Progenitor cell of endocrine pancreas (in vitro differentiated cells): ENCODE data around the gene PAPPA. TPM values are rescaled to one million over a fixed set of nuclear protein-coding genes. Genes with fewer than 3 reads are reported as not detected.

ENCODE experiments used
- DNase-seq: peaks from one replicate; pipeline ENCODE4 v3.0.0; 2021; ENCODE audit warnings: low spot score; ENCODE audit not compliant: unreplicated experiment
- H3K27ac Mint-ChIP-seq: 2 replicates; pipeline ENCODE4 v1.8.0; 2021; ENCODE audit warnings: mild to moderate bottlenecking, moderate library complexity, mixed read lengths
- H3K27me3 Mint-ChIP-seq: 2 replicates; pipeline ENCODE4 v1.8.0; 2021; ENCODE audit warnings: mixed read lengths
- H3K36me3 Mint-ChIP-seq: 2 replicates; pipeline ENCODE4 v1.8.0; 2022; ENCODE audit warnings: mixed read lengths; ENCODE audit not compliant: insufficient read depth
- H3K4me1 Mint-ChIP-seq: 2 replicates; pipeline ENCODE4 v1.8.0; 2021; ENCODE audit warnings: low read depth, mixed read lengths
- H3K4me3 Mint-ChIP-seq: 2 replicates; pipeline ENCODE4 v1.8.0; 2021; ENCODE audit warnings: low read depth, mild to moderate bottlenecking, moderate library complexity, mixed read lengths
- H3K9me3 Mint-ChIP-seq: 2 replicates; pipeline ENCODE4 v1.8.0; 2021; ENCODE audit warnings: low read depth, mixed read lengths
- CTCF ChIP-seq: fragments of 200-600 bp; sonication (generic); IDR thresholded peaks from one replicate; pipeline ENCODE4 v1.5.0; 2021; ENCODE audit warnings: antibody characterized with exemption, mild to moderate bottlenecking; ENCODE audit not compliant: unreplicated experiment
- total RNA-seq: library from RNA; stranded (reverse); gene quantifications from 2 replicates; pipeline ENCODE4 v1.2.1, GENCODE V29; 2021

Gene PAPPA
- total RNA-seq, 1 donor from 2014 or later: 0.36 TPM

- Mint-ChIP-seq H3K9me3 (no peaks in the 10 kb centered on the region), H3K27me3 (peaks cover 20% of the 10 kb centered on the region), H3K27ac (no peak overlapping the region), H3K4me1 (peaks cover 3% of the 10 kb centered on the region), H3K4me3 (no peak overlapping the region), H3K36me3 (no peaks in the 10 kb centered on the region)
- no peak for TF ChIP-seq CTCF
- no peak for DNase-seq
Measured at GRCh38 chr9:116233160-116233530, 79.6 kb downstream of the PAPPA start.

- Mint-ChIP-seq H3K36me3 (no peaks in the 10 kb centered on the region), H3K4me3 (no peak overlapping the region), H3K27me3 (peaks cover 17% of the 10 kb centered on the region), H3K9me3 (no peaks in the 10 kb centered on the region), H3K4me1 (peaks cover 10% of the 10 kb centered on the region), H3K27ac (no peak overlapping the region)
- no peak for TF ChIP-seq CTCF
- no peak for DNase-seq
Measured at GRCh38 chr9:116234081-116234480, 80.5 kb downstream of the PAPPA start.

GRCh38 chr9:116236979-116237378, 83.4 kb downstream of the PAPPA start:
- H3K4me3 Mint-ChIP-seq: no peak overlapping the region
- DNase-seq: no peak
- H3K27me3 Mint-ChIP-seq: peaks cover 9% of the 10 kb centered on the region
- no peaks in the 10 kb centered on the region for H3K9me3 Mint-ChIP-seq
- peaks cover 10% of the 10 kb centered on the region for H3K4me1 Mint-ChIP-seq
- H3K36me3 Mint-ChIP-seq: no peaks in the 10 kb centered on the region
- no peak overlapping the region for H3K27ac Mint-ChIP-seq
- no peak for TF ChIP-seq CTCF

- TF ChIP-seq CTCF: no peak
- H3K36me3 Mint-ChIP-seq: no peaks in the 10 kb centered on the region
- H3K4me3 Mint-ChIP-seq: no peak overlapping the region
- no peaks in the 10 kb centered on the region for H3K9me3 Mint-ChIP-seq
- no peak for DNase-seq
- H3K27me3 Mint-ChIP-seq: peaks cover 11% of the 10 kb centered on the region
- H3K4me1 Mint-ChIP-seq: peaks cover 10% of the 10 kb centered on the region
- H3K27ac Mint-ChIP-seq: no peak overlapping the region
Measured at GRCh38 chr9:116237456-116237855, 83.9 kb downstream of the PAPPA start.

- no peak for DNase-seq
Measured at GRCh38 chr9:116238225-116238624, 84.6 kb downstream of the PAPPA start.

More at GRCh38 chr9:116238225-116238624, 84.6 kb downstream of the PAPPA start:
- Mint-ChIP-seq H3K36me3 (no peaks in the 10 kb centered on the region), H3K4me3 (no peak overlapping the region), H3K4me1 (peaks cover 10% of the 10 kb centered on the region), H3K9me3 (no peaks in the 10 kb centered on the region), H3K27ac (no peak overlapping the region), H3K27me3 (peaks cover 9% of the 10 kb centered on the region)
- TF ChIP-seq CTCF: no peak
